HL-60/S4 treated with retinoic acid at 250 ng/mL for 4 days and 3 days (cell line): ENCODE data around the gene MRPL52.

Experiments used
- in situ Hi-C: fragments of 300-500 bp; cut with MboI; formaldehyde crosslinking; loops from 2 replicates; pipeline ENCODE4 v1.7.0; 2022; ENCODE audit warnings: low sequenced_read_pairs

The MRPL52 gene

DNA sequence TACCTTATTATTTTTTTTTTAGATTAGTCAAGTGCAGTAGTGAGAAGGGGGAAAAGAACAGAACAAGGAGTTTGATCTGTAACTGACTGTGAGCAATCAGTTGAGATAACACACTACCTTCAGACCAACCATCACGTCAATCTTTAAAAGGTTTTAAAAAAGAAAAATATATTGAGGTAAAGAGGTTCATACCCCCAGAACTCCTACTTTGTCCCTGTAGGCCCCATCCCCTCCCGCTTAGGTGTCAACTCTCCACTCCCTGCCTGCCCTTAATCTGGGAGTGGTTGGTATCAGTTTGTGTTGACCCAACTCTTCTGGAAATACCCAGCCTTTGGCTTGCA lies 22.9 kb downstream of the MRPL52 start:
- in situ Hi-C loops = loop anchor here (25.0 kb wide), 1 partner anchor 290 kb away; no protein-coding TSS in a partner anchor

GRCh38 chr14:22852940-22853767 lies 23.5 kb downstream of the MRPL52 start:
- in situ Hi-C loops = loop anchor here (25.0 kb wide), 1 partner anchor 291 kb away; no protein-coding TSS in a partner anchor

DNA sequence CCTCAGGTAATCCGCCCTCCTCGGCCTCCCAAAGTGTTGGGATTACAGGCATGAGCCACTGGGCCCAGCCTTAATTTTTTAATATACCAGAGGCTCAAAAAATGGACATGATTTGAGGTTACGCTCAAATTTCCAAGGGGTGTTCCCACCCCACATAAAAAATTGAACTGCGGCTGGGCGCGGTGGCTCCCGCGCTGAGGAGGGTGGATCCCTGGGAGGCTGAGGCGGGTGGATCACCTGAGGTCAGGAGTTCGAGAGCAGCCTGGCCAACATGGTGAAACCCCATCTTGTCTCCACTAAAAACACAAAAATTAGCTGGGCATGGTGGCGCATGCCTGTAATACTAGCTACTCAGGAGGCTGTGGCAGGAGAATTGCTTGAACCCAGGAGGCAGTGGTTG lies 24.6 kb downstream of the MRPL52 start:
- in situ Hi-C loops = loop anchor here (25.0 kb wide), 1 partner anchor 292 kb away; no protein-coding TSS in a partner anchor

DNA sequence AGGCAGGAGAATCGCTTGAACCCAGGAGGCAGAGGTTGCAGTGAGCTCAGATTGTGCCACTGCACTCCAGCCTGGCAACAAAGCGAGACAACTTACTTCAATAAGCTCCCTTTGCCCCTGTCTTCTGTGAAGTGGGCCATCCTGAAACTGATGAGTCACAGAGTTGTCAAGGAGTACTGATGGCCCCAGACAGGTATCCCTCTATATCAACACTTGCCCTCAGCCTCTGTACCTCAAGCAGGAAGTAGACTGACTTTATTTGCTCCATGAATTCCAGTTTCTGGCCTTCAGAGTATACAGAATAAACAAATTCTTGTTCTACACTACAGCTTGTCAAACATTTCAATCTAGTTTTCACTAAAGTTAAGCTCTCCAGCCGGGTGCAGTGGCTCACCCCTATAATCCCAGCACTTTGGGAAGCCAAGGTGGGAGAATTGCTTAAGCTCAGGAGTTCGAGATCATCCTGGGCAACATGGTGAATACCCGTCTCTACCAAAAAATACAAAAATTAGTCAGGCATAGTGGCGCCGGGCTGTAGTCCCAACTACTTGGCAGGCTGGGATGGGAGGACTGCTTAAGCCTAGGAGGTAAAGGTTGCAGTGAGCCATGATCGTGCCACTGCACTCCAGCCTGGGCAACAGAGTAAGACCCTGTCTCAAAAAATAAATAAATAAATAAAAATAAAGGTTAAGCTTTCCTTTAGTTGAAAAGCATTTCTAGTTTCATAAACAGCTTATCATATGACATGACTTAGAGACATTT lies 25.5 kb downstream of the MRPL52 start:
- in situ Hi-C loops = loop anchor here (25.0 kb wide), 1 partner anchor 293 kb away; no protein-coding TSS in a partner anchor

DNA sequence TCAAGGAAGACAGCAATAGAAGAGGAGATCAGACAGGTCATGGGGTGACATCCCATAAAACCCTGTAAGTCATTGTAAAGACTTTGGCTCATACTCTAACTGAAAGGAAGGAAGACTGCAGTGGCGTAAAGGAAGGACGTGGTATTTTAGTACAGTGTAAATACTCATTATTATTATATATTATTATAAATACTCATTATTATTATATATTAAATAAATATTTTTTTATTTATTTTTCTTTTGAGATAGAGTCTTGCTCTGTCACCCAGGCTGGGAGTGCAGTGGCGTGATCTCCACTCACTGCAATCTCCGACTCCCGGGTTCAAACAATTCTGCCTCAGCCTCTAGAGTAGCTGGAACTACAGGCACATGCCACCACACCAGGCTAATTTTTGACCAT lies 26.7 kb downstream of the MRPL52 start:
- in situ Hi-C loops = loop anchor here (25.0 kb wide), 1 partner anchor 294 kb away; no protein-coding TSS in a partner anchor

DNA sequence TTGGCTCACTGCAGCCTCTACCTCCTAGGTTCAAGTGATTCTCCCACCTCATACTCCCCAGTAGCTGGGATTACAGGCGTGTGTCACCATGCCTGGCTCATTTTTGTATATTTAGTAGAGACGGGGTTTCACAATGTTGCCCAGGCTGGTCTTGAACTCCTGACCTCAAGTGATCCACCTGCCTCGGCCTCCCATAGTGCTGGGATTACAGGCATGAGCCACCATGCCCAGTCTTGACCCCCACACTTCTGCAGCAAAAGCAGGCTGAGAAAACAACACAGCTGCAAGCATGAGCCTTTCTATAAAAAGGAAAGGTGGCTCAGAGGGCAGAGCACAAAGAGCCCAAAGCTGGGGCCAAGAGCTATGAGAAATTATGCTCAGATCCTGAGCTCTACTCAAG lies 30.7 kb downstream of the MRPL52 start:
- in situ Hi-C loops = loop anchor here (25.0 kb wide), 1 partner anchor 298 kb away; no protein-coding TSS in a partner anchor

GRCh38 chr14:22861651-22862050 lies 32.0 kb downstream of the MRPL52 start:
- in situ Hi-C loops = loop anchor here (25.0 kb wide), 1 partner anchor 299 kb away; no protein-coding TSS in a partner anchor

- in situ Hi-C loops = loop anchor here (25.0 kb wide), 1 partner anchor 303 kb away; no protein-coding TSS in a partner anchor
Observed at GRCh38 chr14:22864979-22865378, 35.3 kb downstream of the MRPL52 start.

- in situ Hi-C loops = loop anchor here (25.0 kb wide), 1 partner anchor 303 kb away; no protein-coding TSS in a partner anchor
Observed at GRCh38 chr14:22865424-22866405, 36.0 kb downstream of the MRPL52 start.

GRCh38 chr14:22866874-22867273 lies 37.2 kb downstream of the MRPL52 start:
- in situ Hi-C loops = loop anchor here (25.0 kb wide), 1 partner anchor 305 kb away; no protein-coding TSS in a partner anchor

- in situ Hi-C loops = loop anchor here (25.0 kb wide), 1 partner anchor 309 kb away; no protein-coding TSS in a partner anchor
Observed at GRCh38 chr14:22870811-22871223, 41.1 kb downstream of the MRPL52 start.

- in situ Hi-C loops = loop anchor here (25.0 kb wide), 1 partner anchor 309 kb away; no protein-coding TSS in a partner anchor
Observed at GRCh38 chr14:22871224-22872032, 41.7 kb downstream of the MRPL52 start, which contains the start of gene LRP10. TSS of gene LRP10 (plus strand) at chr14:22871740. CDS start at chr14:22872304, 564 bp downstream.

DNA sequence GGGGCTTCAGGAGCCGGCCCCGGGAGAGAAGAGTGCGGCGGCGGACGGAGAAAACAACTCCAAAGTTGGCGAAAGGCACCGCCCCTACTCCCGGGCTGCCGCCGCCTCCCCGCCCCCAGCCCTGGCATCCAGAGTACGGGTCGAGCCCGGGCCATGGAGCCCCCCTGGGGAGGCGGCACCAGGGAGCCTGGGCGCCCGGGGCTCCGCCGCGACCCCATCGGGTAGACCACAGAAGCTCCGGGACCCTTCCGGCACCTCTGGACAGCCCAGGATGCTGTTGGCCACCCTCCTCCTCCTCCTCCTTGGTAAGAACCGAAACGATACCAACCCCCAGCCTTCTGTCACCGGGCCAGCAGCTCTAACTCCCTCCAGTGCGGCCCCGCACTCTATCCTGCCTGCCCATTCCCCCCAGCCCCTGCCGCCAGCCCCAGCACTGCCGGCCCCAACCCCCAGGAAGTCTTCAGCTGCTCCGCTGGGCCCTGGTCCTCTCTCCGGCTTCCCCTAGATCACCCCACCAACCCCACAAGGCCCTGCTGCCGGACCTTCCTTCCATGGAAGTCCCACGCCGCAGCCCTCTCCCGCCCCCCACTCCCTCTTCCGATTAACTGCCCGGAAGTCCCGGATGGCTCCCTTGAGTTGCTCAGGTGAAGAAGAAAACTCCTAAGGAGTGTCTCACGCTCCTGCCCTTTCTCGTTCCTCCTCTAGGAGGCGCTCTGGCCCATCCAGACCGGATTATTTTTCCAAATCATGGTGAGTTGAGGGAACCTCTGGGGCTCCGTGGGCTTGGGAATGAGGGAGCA lies 42.5 kb downstream of the MRPL52 start:
- in situ Hi-C loops = loop anchor here (25.0 kb wide), 1 partner anchor 310 kb away; no protein-coding TSS in a partner anchor

DNA sequence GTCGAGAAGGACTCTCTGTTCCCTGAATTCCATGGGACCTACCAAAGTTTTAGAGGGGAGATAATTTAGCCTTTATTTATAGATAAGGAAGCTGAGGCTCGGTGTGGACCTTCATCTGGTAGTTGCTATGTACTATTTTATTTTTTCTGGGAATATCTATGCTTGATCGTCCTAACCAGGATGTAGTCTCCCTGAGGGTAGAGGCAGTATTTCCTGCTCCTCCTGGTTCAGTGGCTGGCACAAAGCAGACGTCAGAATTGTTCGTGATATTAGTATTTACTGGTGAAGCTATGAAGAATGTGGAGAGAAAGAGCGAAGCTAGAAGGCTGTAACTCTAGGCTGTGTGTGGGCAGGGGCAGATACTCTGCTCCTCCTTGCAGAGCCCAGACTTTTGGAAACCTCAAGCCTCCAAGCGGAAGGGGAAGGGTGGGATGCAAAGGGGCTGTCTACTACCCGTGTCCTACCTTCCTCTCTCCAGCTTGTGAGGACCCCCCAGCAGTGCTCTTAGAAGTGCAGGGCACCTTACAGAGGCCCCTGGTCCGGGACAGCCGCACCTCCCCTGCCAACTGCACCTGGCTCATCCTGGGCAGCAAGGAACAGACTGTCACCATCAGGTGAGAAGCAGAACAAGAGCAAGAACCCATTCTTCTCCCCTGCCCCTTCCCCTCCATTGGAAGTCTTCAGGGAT lies 43.3 kb downstream of the MRPL52 start:
- in situ Hi-C loops = loop anchor here (25.0 kb wide), 1 partner anchor 311 kb away; no protein-coding TSS in a partner anchor

GRCh38 chr14:22875003-22875747 lies 45.5 kb downstream of the MRPL52 start:
- in situ Hi-C loops = no loop called here

- in situ Hi-C loops = no loop called here
Observed at GRCh38 chr14:22875748-22876319, 46.1 kb downstream of the MRPL52 start.
